NCI-H146 (cell line): ENCODE results near the gene LPP.

Experiments used
- DNase-seq: peaks from one replicate; lab custom pipeline; 2025; lab: John Stamatoyannopoulos, UW

The LPP gene

GRCh38 chr3:188253123-188253793 lies 99.3 kb downstream of the LPP start:
- no peak for DNase-seq

GRCh38 chr3:188253800-188254452 lies 100.0 kb downstream of the LPP start:
- no peak for DNase-seq

GRCh38 chr3:188254520-188255070 lies 100.6 kb downstream of the LPP start:
- DNase-seq: no peak

- no peak for DNase-seq
Observed at GRCh38 chr3:188255190-188255589, 101.2 kb downstream of the LPP start.

- no peak for DNase-seq
Observed at GRCh38 chr3:188256758-188257157, 102.8 kb downstream of the LPP start.

GRCh38 chr3:188257384-188258026 lies 103.5 kb downstream of the LPP start:
- no peak for DNase-seq

- no peak for DNase-seq
Observed at GRCh38 chr3:188259191-188259590, 105.2 kb downstream of the LPP start.

- DNase-seq: no peak
Observed at GRCh38 chr3:188259596-188259995, 105.6 kb downstream of the LPP start.

- no peak for DNase-seq
Observed at GRCh38 chr3:188261011-188261410, 107.1 kb downstream of the LPP start.

GRCh38 chr3:188262488-188262887 lies 108.5 kb downstream of the LPP start:
- DNase-seq: no peak

GRCh38 chr3:188262913-188263683 lies 109.1 kb downstream of the LPP start:
- DNase-seq: no peak

GRCh38 chr3:188264226-188265207 lies 110.6 kb downstream of the LPP start:
- no peak for DNase-seq

- DNase-seq: no peak
Observed at GRCh38 chr3:188266562-188267274, 112.8 kb downstream of the LPP start.

GRCh38 chr3:188267790-188268335 lies 113.9 kb downstream of the LPP start:
- no peak for DNase-seq

GRCh38 chr3:188268336-188268735 lies 114.4 kb downstream of the LPP start:
- no peak for DNase-seq

GRCh38 chr3:188269040-188269439 lies 115.1 kb downstream of the LPP start:
- DNase-seq: no peak

GRCh38 chr3:188270423-188270972 lies 116.5 kb downstream of the LPP start:
- DNase-seq: no peak

GRCh38 chr3:188271226-188271914 lies 117.4 kb downstream of the LPP start:
- DNase-seq: no peak
